Activated CD8-positive, alpha-beta T cell treated with anti-CD3 and anti-CD28 coated beads for 36 hours (primary cell): ENCODE measurements around the gene MAPK8IP3. TPM values are rescaled to one million over a fixed set of nuclear protein-coding genes. Genes with fewer than 3 reads are reported as not detected.

Experiments used
- ATAC-seq: fragments of 200-7000 bp; cut with Tn5 transposase; one replicate; pipeline ENCODE4 v1.10.0; 2021; ENCODE audit warnings: mild to moderate bottlenecking, moderate library complexity
- CTCF ChIA-PET: fragments of 350-600 bp; sonication (Branson Sonifier 250); formaldehyde crosslinking; loops from one replicate; lab custom pipeline; 2021; ENCODE audit warnings: antibody characterized with exemption; lab: Charles Lee
- POLR2A ChIA-PET: fragments of 350-600 bp; sonication (Branson Sonifier 250); formaldehyde crosslinking; loops from one replicate; lab custom pipeline; 2021; ENCODE audit warnings: antibody characterized with exemption; lab: Charles Lee
- DNase-seq: peaks from one replicate; pipeline ENCODE4 v3.0.0-alpha.2; 2020
- H3K27ac Mint-ChIP-seq: one replicate; pipeline ENCODE4 v1.8.0; 2021; ENCODE audit warnings: mild to moderate bottlenecking, mixed read lengths
- H3K27me3 Mint-ChIP-seq: one replicate; pipeline ENCODE4 v1.8.0; 2021; ENCODE audit warnings: mixed read lengths
- H3K36me3 Mint-ChIP-seq: one replicate; pipeline ENCODE4 v1.8.0; 2021; ENCODE audit warnings: low read depth, mixed read lengths
- H3K4me1 Mint-ChIP-seq: one replicate; pipeline ENCODE4 v1.8.0; 2021; ENCODE audit warnings: low read depth, mixed read lengths
- H3K4me3 Mint-ChIP-seq: one replicate; pipeline ENCODE4 v1.8.0; 2021; ENCODE audit warnings: mild to moderate bottlenecking, moderate library complexity, mixed read lengths
- H3K9me3 Mint-ChIP-seq: one replicate; pipeline ENCODE4 v1.8.0; 2021; ENCODE audit warnings: mixed read lengths
- intact Hi-C: fragments of 100-400 bp; cut with micrococcal nuclease; formaldehyde crosslinking; loops from one replicate; pipeline ENCODE4 v1.10.0; 2022
- total RNA-seq, 2 experiments: library from RNA; stranded (reverse); gene quantifications; one replicate each; pipeline ENCODE4 v1.2.3, GENCODE V29; 2021
- TF ChIP-seq, protein P1 (sequence below): fragments of 200-600 bp; IDR thresholded peaks from one replicate; pipeline ENCODE4 v1.8.0; 2022; ENCODE audit warnings: antibody characterized with exemption, mild to moderate bottlenecking

The MAPK8IP3 gene
- total RNA-seq, 2 experiments from 2014 or later: 58.4 to 65.1 TPM

DNA sequence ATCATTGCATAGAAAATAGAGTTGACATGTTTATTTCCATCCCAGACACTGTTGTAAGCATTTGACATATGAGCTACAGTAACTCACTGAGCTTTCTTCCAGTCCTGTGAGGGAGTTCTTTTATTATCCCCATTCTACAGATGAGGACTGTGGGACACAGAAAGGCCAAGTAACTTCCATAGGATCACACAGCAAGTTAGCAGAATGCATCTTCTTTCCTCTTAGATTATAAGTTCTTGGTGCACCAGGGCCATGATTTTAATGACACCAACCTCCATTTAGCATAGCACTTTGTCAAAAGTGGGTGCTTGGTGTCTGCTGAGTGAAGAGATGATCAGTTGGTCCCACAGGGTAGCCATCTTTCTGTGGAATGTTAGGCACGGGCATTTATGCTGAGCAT is 15.2 kb upstream of the MAPK8IP3 start:
- intact Hi-C loops: no loop called here
- TF ChIP-seq, protein P1, sequence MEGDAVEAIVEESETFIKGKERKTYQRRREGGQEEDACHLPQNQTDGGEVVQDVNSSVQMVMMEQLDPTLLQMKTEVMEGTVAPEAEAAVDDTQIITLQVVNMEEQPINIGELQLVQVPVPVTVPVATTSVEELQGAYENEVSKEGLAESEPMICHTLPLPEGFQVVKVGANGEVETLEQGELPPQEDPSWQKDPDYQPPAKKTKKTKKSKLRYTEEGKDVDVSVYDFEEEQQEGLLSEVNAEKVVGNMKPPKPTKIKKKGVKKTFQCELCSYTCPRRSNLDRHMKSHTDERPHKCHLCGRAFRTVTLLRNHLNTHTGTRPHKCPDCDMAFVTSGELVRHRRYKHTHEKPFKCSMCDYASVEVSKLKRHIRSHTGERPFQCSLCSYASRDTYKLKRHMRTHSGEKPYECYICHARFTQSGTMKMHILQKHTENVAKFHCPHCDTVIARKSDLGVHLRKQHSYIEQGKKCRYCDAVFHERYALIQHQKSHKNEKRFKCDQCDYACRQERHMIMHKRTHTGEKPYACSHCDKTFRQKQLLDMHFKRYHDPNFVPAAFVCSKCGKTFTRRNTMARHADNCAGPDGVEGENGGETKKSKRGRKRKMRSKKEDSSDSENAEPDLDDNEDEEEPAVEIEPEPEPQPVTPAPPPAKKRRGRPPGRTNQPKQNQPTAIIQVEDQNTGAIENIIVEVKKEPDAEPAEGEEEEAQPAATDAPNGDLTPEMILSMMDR: no peak
- Mint-ChIP-seq H3K27ac (no peak overlapping the region), H3K9me3 (no peaks in the 10 kb centered on the region), H3K27me3 (no peaks in the 10 kb centered on the region), H3K4me3 (no peak overlapping the region), H3K4me1 (peaks cover 5% of the 10 kb centered on the region), H3K36me3 (peaks cover 55% of the 10 kb centered on the region)
- ATAC-seq (no peak), DNase-seq (no peak)
- CTCF ChIA-PET: no interaction called here
- POLR2A ChIA-PET: interaction anchor here (1.2 kb wide), 1 partner anchor 15 kb away, joined by 3 read pairs; the partner anchor contains the start of gene MAPK8IP3

DNA sequence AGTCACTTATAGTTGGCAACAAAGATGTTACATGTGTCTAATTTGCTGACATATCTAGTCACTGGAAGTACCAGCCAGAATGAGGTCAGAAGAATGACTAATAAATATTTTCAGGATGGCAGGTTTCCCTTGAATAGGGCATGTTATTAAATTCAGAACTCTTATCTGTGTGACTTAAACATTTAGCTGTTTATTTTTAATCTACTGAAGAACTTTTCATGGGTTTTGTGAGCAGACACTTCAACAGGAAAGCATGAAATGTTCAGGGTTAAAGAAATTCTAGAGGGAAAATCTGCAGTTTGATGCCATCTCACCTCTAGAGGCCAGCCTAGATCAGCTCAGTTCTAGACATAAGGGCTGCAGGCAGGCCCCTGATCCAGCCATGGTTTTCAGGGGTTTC is 14.7 kb upstream of the MAPK8IP3 start:
- H3K4me3 Mint-ChIP-seq: no peak overlapping the region
- ChIA-PET CTCF (interaction anchor here (1.7 kb wide), 1 partner anchor 15 kb away, joined by 7 read pairs; the partner anchor contains the start of gene MAPK8IP3), POLR2A (no interaction called here)
- peaks cover 54% of the 10 kb centered on the region for H3K36me3 Mint-ChIP-seq
- no peak for DNase-seq
- intact Hi-C loops: no loop called here
- no peak overlapping the region for H3K27ac Mint-ChIP-seq
- no peaks in the 10 kb centered on the region for H3K27me3 Mint-ChIP-seq
- TF ChIP-seq, protein P1: no peak
- H3K9me3 Mint-ChIP-seq: no peaks in the 10 kb centered on the region
- ATAC-seq: no peak
- peaks cover 5% of the 10 kb centered on the region for H3K4me1 Mint-ChIP-seq

DNA sequence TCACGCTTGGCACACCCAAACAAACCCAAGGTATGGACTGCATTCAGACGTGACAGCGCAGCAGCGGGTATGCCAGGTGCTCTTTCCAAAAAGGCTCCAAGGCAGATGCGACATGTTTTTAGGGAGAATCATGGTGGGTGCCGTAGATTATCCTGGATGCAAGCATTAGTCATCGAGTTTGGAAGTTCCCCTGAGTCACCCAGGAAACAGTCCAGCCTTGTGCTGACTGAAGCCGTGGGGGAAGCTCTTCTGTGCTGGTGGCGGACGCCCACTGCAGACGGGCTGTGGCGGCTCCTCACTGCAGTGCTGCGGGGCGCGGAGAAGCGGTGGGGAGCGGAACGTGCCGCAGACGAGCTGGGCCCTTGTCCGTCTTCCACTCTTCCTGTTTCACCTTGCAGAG is 14.0 kb upstream of the MAPK8IP3 start:
- Mint-ChIP-seq H3K27ac (no peak overlapping the region), H3K4me1 (peaks cover 5% of the 10 kb centered on the region), H3K9me3 (no peaks in the 10 kb centered on the region), H3K36me3 (peaks cover 56% of the 10 kb centered on the region), H3K27me3 (no peaks in the 10 kb centered on the region), H3K4me3 (no peak overlapping the region)
- POLR2A ChIA-PET: no interaction called here
- TF ChIP-seq, protein P1: no peak
- CTCF ChIA-PET: interaction anchor here (1.7 kb wide), 1 partner anchor 14 kb away, joined by 7 read pairs; the partner anchor contains the start of gene MAPK8IP3
- intact Hi-C loops: no loop called here
- no peak for DNase-seq
- ATAC-seq: no peak

DNA sequence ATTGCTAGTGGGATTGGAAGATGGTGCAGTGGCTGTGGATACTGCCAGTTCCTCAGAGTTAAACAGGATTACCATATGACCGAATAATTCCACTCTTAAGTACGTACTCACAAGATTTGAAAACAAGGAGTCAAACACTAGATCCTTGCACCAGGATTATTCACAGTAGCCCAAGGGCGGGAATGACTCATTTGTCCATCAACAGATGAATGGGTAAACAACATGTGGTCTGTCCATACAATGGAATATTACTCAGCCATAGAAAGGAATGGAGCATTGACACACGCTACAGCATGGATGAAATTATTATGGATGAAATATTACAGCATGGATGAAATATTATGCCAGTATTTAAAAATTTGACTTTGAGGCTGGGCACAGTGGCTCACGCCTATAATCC is 9.1 kb upstream of the MAPK8IP3 start:
- Mint-ChIP-seq H3K27me3 (no peaks in the 10 kb centered on the region), H3K4me1 (no peaks in the 10 kb centered on the region), H3K27ac (no peak overlapping the region), H3K9me3 (no peaks in the 10 kb centered on the region), H3K36me3 (peaks cover 47% of the 10 kb centered on the region), H3K4me3 (no peak overlapping the region)
- ATAC-seq (no peak), DNase-seq (no peak)
- POLR2A ChIA-PET: interaction anchor here (0.9 to 1.8 kb wide), 2 partner anchors 9 to 22 kb away, joined by 3 to 7 read pairs; partner anchors contain the start of gene MAPK8IP3
- CTCF ChIA-PET: interaction anchor here (1.2 to 1.5 kb wide), 2 partner anchors 9 to 27 kb away, joined by 4 to 7 read pairs; partner anchors contain the start of gene MAPK8IP3
- TF ChIP-seq, protein P1: no peak
- intact Hi-C loops: no loop called here

DNA sequence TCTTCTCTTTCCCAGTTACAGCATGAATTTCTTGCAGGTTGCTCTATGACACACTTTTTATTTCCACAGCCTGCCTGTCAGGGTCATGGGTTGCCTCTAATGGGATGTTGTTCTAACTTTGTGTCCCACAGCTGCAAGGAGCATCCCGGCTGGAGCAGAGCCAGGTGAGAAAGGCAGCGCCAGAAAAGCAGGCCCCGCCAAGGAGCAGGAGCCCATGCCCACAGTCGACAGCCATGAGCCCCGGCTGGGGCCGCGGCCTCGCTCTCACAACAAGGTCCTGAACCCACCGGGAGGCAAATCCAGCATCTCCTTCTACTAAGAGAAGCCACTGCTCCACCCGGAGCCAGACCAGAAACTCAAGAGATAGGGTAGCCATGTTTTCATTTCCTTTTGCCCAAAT is 7.3 kb upstream of the MAPK8IP3 start:
- ATAC-seq: no peak
- CTCF ChIA-PET: no interaction called here
- no peak overlapping the region for H3K27ac Mint-ChIP-seq

More for the DNA sequence above, 7.3 kb upstream of the MAPK8IP3 start:
- no peak for DNase-seq
- peaks cover 39% of the 10 kb centered on the region for H3K36me3 Mint-ChIP-seq
- H3K9me3 Mint-ChIP-seq: no peaks in the 10 kb centered on the region
- H3K4me1 Mint-ChIP-seq: no peaks in the 10 kb centered on the region
- TF ChIP-seq, protein P1: no peak
- intact Hi-C loops: no loop called here
- H3K27me3 Mint-ChIP-seq: no peaks in the 10 kb centered on the region
- H3K4me3 Mint-ChIP-seq: no peak overlapping the region
- POLR2A ChIA-PET: no interaction called here
